ENCODE measurements around the gene IL15RA.

DNA sequence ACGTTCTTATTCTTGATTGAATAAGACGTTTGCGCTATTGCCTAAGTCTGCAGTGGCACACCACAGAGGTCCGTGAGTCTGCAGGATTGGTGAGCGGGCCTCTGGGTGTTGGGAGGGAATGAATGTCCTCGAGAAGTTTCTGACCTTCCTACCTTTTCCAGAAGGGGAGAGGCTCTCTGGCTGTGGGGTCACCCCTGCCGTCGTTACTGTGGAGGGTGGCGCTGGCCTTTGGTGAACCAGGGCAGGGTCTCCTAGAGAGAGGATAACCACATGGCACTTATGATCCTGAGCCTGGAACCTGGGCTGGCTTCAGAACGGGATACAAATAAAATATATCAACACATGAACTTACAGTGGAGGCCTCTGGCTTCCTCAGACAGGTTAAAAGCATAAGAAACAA is 13.8 kb downstream of the IL15RA start:
- TF ChIP-seq, protein P1, sequence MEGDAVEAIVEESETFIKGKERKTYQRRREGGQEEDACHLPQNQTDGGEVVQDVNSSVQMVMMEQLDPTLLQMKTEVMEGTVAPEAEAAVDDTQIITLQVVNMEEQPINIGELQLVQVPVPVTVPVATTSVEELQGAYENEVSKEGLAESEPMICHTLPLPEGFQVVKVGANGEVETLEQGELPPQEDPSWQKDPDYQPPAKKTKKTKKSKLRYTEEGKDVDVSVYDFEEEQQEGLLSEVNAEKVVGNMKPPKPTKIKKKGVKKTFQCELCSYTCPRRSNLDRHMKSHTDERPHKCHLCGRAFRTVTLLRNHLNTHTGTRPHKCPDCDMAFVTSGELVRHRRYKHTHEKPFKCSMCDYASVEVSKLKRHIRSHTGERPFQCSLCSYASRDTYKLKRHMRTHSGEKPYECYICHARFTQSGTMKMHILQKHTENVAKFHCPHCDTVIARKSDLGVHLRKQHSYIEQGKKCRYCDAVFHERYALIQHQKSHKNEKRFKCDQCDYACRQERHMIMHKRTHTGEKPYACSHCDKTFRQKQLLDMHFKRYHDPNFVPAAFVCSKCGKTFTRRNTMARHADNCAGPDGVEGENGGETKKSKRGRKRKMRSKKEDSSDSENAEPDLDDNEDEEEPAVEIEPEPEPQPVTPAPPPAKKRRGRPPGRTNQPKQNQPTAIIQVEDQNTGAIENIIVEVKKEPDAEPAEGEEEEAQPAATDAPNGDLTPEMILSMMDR (IDR thresholded peaks at IDR 0.05; ENCODE audit: insufficient read depth, low read length, poor library complexity, severe bottlenecking) = no peak
- TF ChIP-seq EZH2phosphoT487 (conservative IDR thresholded peaks at IDR 0.05; ENCODE audit: low read length) = no peak
